H4 (cell line): ENCODE data around the gene ST14. TPM values are rescaled to one million over a fixed set of nuclear protein-coding genes. Genes with fewer than 3 reads are reported as not detected.
"Not testable (repeated sequence)": the region's sequence is repeated elsewhere in the genome, so short reads cannot be mapped to it uniquely, and the experiment has no call there.

Experiments used
- DNase-seq: peaks from one replicate; pipeline ENCODE4 v3.0.0-alpha.2; 2015; ENCODE audit warnings: low spot score
- total RNA-seq: library from RNA; depleted of rRNA; stranded (reverse); fragments of >200 nt; shearing (Covaris generic); gene quantifications from 2 replicates; pipeline ENCODE4 v1.2.3, GENCODE V29; 2014; rRNA removed

The ST14 gene
- total RNA-seq, 1 experiment from 2014 or later = 0.02 TPM

- DNase-seq = not testable (repeated sequence)
These were observed 74.3 kb downstream of the ST14 start for GRCh38 chr11:130233888-130234287.

DNA sequence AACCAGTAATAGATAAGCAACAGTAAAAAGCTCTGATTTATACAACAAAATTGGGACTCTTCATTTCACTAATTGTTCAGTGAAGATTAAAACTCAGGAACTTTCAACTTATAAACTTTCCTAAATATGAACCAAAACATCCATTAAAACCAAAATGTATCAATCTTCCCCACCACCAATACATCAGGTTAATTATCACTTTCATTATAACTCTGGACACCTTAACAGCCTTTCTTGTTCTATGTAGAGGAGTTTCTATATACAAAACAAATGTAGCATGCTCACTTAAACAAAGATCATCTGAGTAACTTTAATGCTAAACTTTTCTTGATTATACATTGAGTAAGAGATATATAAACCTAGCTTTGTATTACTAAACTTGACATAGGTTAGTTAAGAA lies 74.7 kb downstream of the ST14 start:
- DNase-seq = no peak

GRCh38 chr11:130237282-130238006 lies 77.9 kb downstream of the ST14 start:
- no peak for DNase-seq

DNA sequence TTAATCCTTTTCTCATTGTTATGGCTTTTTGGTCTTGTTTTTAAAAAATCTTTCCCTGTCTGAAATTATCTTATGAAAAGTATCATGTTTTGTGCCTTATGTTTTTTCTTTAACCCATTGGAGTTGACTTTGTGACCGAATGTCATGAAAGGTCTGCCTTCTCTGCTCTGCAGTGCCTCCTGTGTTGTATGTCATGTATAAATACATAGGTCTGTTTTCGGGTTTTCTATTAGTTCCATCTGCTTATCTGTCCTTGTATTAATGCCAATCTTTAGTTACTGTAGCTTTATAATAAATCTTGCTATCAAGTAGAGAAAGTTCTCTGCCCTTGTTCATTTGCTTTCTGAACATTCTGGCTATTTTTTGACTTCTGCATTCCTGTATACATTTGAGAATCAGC lies 82.1 kb downstream of the ST14 start:
- DNase-seq = no peak

DNA sequence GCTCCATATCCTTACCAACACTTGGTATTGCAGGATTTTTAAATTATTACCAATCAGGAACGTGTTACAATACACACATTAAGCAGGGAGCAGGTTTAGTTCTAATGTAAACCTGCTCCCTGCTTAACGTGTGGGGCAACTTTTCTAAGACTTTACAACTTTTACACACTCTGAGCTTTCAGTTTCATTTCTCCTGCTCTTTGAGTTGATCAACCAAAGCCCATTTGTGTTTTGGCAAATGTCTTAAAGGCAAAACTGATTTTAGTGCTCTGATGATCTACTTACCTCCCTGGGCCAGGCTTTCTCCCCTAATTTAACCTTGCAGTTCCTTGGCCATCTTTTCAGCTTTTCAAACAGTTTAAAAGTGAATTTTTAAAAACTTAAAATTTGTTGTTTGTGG lies 84.2 kb downstream of the ST14 start:
- DNase-seq = no peak

GRCh38 chr11:130244848-130245247 lies 85.3 kb downstream of the ST14 start:
- no peak for DNase-seq

GRCh38 chr11:130245375-130245774 lies 85.8 kb downstream of the ST14 start:
- DNase-seq = not testable (repeated sequence)

DNA sequence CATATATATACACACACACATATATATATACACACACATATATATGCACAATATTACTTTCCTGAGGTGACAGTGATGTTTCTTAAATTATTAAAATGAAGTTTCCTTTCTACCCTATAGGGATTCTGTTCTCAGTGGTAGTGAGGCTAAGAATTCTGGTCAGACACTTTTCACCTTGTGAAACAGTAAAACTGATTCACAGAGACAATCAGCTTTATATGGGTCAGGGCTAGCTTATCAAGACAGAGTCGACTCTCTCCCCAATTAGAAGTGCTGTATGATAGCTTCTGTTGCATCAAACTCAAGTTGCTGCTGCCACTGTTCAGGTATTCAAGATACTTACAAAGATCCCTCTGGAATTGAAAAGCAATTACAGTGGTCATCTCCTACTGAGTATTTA lies 86.7 kb downstream of the ST14 start:
- no peak for DNase-seq

- no peak for DNase-seq
These were observed 87.2 kb downstream of the ST14 start for GRCh38 chr11:130246738-130247137.

GRCh38 chr11:130247319-130247718 lies 87.7 kb downstream of the ST14 start:
- no peak for DNase-seq

GRCh38 chr11:130249371-130249770 lies 89.8 kb downstream of the ST14 start:
- DNase-seq = no peak

GRCh38 chr11:130249929-130250328 lies 90.3 kb downstream of the ST14 start:
- DNase-seq = not testable (repeated sequence)

GRCh38 chr11:130251763-130252162 lies 92.2 kb downstream of the ST14 start:
- not testable (repeated sequence) for DNase-seq

Other genes starting within 250 kb of the ST14 start
- 2.4 and 4.3 TPM in 2 replicates for gene PRDM10, start 156.9 kb upstream of the ST14 start, total RNA-seq
- 122 and 146 TPM in 2 replicates for gene APLP2, start 89.9 kb upstream of the ST14 start, total RNA-seq
- gene ZBTB44, start 155.1 kb downstream of the ST14 start, total RNA-seq = 15.3 and 23.8 TPM in 2 replicates